Dermis microvascular lymphatic vessel endothelial cell (primary cell): ENCODE results near the gene TRAPPC10. TPM values are rescaled to one million over a fixed set of nuclear protein-coding genes. Genes with fewer than 3 reads are reported as not detected.
"Not testable (repeated sequence)": the region's sequence is repeated elsewhere in the genome, so short reads cannot be mapped to it uniquely, and the experiment has no call there.

Source experiments
- DNase-seq, 2 donors: peaks; one replicate each; pipeline versions ENCODE4 v3.0.0 to v3.0.0-alpha.2; 2010; ENCODE audit warnings: low read depth in 2 of 2
- total RNA-seq: library from RNA; depleted of rRNA; stranded (reverse); fragments of >200 nt; gene quantifications from 2 replicates; pipeline ENCODE4 v1.2.1, GENCODE V29; 2014

TRAPPC10 gene
- total RNA-seq, 1 donor from 2014 or later = 16.7 TPM

GRCh38 chr21:44089001-44089911 is 77.1 kb downstream of the TRAPPC10 start:
- DNase-seq = no peak

GRCh38 chr21:44090325-44090724 is 78.2 kb downstream of the TRAPPC10 start:
- DNase-seq = no peak

- DNase-seq = no peak
These were observed 80.1 kb downstream of the TRAPPC10 start for GRCh38 chr21:44092211-44092610.

GRCh38 chr21:44093761-44094160 is 81.7 kb downstream of the TRAPPC10 start:
- DNase-seq = no peak

GRCh38 chr21:44094832-44095231 is 82.7 kb downstream of the TRAPPC10 start:
- no peak for DNase-seq

- not testable (repeated sequence) for DNase-seq
These were observed 86.4 kb downstream of the TRAPPC10 start for GRCh38 chr21:44098507-44098906.

- DNase-seq = not testable (repeated sequence)
These were observed 86.9 kb downstream of the TRAPPC10 start for GRCh38 chr21:44098964-44099363.

- not testable (repeated sequence) for DNase-seq
These were observed 95.0 kb downstream of the TRAPPC10 start, which contains the start of gene PWP2 for GRCh38 chr21:44107026-44107501. Gene PWP2, plus strand, starts transcription at chr21:44107399. Its CDS starts 18 bp downstream, at chr21:44107417.

GRCh38 chr21:44107589-44107988 is 95.5 kb downstream of the TRAPPC10 start:
- not testable (repeated sequence) for DNase-seq

- DNase-seq = not testable (repeated sequence)
These were observed 101.7 kb downstream of the TRAPPC10 start for GRCh38 chr21:44113702-44114371.

- not testable (repeated sequence) for DNase-seq
These were observed 110.0 kb downstream of the TRAPPC10 start for GRCh38 chr21:44122131-44122530.

GRCh38 chr21:44127827-44128226 is 115.7 kb downstream of the TRAPPC10 start:
- DNase-seq = not testable (repeated sequence)

GRCh38 chr21:44133715-44134057 is 121.6 kb downstream of the TRAPPC10 start:
- not testable (repeated sequence) for DNase-seq

GRCh38 chr21:44134732-44135131 is 122.6 kb downstream of the TRAPPC10 start:
- DNase-seq = not testable (repeated sequence)

GRCh38 chr21:44138039-44138438 is 125.9 kb downstream of the TRAPPC10 start:
- not testable (repeated sequence) for DNase-seq

- not testable (repeated sequence) for DNase-seq
These were observed 127.9 kb downstream of the TRAPPC10 start for GRCh38 chr21:44139787-44140551.

GRCh38 chr21:44140552-44140932 is 128.4 kb downstream of the TRAPPC10 start:
- DNase-seq = not testable (repeated sequence)

- DNase-seq = not testable (repeated sequence)
These were observed 130.4 kb downstream of the TRAPPC10 start for GRCh38 chr21:44142470-44142869.

- DNase-seq = not testable (repeated sequence)
These were observed 131.3 kb downstream of the TRAPPC10 start for GRCh38 chr21:44143380-44143779.

GRCh38 chr21:44143996-44144395 is 131.9 kb downstream of the TRAPPC10 start:
- not testable (repeated sequence) for DNase-seq
